GM19043 (cell line): Measurements from ENCODE around the gene ZNF213.

ENCODE experiments used
- ATAC-seq: cut with Tn5 transposase; IDR thresholded peaks from one replicate; pipeline ENCODE4 v1.9.1; 2021; ENCODE audit warnings: low read depth; ENCODE audit not compliant: unreplicated experiment

ZNF213 gene

GRCh38 chr16:3188675-3188924 is 53.8 kb downstream of the ZNF213 start:
- ATAC-seq: no peak

DNA sequence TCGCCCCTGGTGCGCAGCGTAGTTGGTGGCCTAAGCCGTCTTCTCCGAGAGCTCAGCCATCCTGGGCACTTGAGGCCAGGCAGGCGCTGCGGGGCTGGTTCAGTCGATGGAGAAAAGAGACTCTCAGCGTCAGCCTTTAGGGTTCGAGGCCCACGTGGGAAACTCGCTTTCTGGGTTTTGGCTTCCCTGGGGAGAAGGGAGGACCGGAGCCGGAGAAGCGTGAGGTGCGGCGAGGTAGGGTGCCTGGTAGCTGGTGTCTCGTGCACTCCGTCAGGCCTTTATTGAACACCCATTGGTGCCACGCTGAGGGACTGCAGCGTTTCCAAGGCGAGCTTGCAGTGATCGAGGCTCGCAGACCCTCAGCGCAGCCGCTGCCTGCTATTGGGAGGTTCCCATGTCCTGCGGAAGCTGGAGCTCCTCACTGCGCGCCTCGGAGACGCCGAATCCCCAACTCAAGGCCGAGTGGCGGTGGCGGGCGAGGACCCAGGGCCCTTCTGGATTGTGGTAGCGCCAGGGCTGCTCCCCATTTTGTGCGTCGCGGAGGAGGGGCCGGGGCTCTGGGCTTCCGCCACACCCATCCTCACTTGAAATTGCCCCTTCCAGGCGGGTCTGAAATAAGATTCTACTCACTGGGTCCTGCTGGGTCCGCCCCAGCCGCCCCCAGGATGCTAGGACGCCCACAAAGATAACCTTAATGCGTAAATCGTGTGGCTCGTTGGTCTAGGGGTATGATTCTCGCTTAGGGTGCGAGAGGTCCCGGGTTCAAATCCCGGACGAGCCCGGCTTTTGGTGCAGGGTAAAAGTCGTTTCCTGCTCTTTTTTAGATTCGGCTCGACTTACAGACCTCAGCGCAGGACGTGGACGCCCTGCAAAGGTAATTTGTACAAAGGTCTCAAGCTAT is 54.3 kb downstream of the ZNF213 start:
- ATAC-seq: no peak

DNA sequence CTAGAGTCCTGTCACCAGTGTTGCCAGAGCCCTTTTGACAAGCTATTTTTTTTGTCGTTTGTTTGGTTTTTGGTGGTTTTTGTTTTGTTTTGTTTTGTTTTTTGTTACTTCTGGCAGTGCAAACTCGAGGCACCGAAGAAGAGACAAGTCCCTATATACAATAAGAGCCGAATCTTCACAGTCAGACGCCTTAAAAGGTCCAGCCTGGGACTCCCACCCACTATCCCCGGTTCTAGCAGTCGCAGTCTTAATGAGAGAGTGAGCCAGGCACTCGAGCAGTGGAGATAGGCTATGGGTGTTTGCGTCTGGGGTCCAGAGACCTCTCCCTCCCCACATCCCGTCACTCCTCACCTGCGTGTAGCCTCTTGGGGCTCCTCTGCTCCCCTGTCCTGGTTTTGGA is 55.0 kb downstream of the ZNF213 start:
- no peak for ATAC-seq

GRCh38 chr16:3190949-3191353 is 56.1 kb downstream of the ZNF213 start:
- no peak for ATAC-seq
